Measurements from ENCODE around the gene DGKZ.
"Not testable (repeated sequence)": the region's sequence is repeated elsewhere in the genome, so short reads cannot be mapped to it uniquely, and the experiment has no call there.

The DGKZ gene

DNA sequence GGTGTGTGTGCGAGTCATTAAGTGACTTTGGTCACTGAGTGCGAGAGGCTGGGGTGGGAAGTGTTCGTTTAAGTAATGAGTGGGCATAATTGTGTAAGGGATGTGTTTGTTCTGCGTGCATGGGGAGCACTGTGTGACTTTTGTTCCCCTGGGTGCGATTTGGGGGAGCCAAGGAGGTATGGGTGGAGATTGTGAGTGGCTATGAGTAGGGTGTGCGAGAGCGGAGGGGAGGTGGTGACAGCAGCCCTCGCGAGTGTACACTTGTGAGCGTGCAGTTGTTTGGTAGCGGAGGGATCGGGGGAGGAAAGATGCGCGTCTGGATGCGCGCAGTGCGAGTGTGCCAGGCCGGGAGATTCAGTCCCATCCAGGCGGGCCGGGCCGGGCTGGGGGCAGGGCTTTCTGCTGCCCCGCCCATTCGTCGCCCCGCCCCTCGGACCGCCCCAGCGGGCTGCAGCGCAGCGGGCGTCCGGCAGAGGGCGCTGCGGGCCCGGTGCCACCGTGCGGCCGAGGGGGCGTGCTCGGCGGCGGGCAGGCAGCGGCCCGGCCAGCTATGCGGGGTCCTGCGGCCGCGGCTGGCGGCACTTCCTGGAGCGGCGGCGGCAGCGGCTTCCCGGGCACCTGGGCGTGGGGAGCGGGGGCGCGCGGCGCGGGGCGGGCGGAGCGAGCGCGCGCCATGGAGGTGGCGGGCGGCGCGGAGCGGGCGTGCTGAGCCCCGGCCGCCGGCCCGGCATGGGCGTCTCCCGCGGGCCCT is at the start of gene DGKZ:
DGKZ (plus strand) TSS at position 578 of the 751 bp plus-strand sequence. CDS start 197 bp downstream, outside the sequence.
- no peak for DNase-seq

DNA sequence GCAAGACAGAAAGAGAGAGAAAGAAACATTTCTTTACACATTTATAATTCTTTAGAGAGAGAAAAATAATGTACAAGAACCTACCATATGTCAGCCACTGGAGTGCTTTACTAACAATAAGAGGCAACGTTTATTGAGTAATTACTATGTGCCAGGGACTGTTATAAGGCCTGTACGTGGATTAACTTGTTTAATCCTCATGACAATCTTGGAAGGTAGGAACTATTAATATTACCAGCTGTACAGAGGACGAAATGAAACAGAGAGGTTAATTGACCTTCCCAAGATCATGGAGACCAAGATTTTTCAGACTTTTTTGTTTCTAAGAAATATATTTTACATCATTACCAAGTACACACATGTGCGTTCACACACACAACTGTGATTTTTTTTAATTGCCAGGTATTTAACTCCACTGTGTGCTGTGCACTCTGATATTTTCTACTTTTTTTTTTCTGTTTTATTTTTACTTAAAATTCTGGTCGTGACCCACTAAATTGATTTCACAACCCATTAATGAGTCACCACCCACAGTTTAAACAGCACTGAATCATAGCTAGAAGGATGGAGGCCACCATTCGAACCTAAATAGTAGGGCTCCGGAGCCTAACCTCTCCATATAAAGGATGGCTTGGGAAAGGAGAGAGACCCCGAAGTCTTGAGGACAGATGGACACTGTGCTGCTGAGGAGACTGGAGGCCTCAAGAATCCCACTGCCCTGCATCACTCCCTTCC is 48.4 kb upstream of the DGKZ start:
- no peak for DNase-seq

DNA sequence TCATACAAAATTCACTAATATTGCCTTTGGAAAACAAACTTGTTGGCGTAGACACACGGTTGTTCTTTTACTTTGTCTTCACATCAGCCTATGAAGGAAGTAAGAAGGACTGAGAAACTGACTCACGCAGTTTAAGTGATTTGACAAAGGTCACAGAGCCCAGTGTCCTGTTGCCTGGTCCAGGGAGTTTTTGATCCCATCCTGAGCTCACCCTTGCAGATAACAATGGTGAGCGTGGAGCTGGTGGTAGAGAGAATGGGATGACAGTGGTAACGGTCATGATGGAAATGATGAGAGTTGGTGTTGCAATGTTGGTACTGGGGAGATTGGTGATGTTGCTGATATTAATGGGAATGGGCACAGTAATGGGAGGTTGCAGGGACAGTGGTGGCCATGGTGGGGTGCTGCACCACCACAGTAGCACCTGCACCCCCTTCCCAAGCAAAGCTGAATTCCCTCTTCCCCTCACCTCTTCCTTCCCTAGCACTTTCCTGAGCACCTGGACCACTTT is 47.8 kb upstream of the DGKZ start:
- no peak for DNase-seq

- DNase-seq, result no peak
Measured at GRCh38 chr11:46300270-46300669, 47.0 kb upstream of the DGKZ start.

- DNase-seq, result no peak
Measured at GRCh38 chr11:46302866-46303265, 44.4 kb upstream of the DGKZ start.

DNA sequence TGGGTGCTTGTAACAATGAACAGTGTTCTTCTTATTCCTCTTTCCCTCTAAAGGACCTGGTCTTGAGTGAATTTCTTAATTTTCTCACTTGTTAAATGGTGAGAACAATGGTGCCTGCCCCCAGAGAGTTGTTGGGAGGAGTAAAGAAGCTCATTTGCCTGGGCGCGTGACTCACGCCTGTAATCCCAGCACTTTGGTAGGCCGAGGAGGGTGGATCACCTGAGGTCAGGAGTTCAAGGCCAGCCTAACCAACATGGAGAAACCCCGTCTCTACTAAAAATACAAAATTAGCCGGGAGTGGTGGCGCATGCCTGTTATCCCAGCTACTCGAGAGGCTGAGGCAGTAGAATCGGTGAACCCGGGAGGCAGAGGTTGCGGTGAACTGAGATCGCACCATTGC is 43.2 kb upstream of the DGKZ start:
- DNase-seq, result not testable (repeated sequence)

GRCh38 chr11:46304605-46305179 is 42.6 kb upstream of the DGKZ start:
- DNase-seq, result no peak

GRCh38 chr11:46305295-46305694 is 42.0 kb upstream of the DGKZ start:
- DNase-seq, result no peak

- no peak for DNase-seq
Measured at GRCh38 chr11:46306296-46306853, 40.9 kb upstream of the DGKZ start.

GRCh38 chr11:46307369-46307768 is 39.9 kb upstream of the DGKZ start:
- DNase-seq, result no peak

- DNase-seq, result no peak
Measured at GRCh38 chr11:46307785-46308341, 39.4 kb upstream of the DGKZ start.

- DNase-seq, result no peak
Measured at GRCh38 chr11:46308631-46309419, 38.4 kb upstream of the DGKZ start.

DNA sequence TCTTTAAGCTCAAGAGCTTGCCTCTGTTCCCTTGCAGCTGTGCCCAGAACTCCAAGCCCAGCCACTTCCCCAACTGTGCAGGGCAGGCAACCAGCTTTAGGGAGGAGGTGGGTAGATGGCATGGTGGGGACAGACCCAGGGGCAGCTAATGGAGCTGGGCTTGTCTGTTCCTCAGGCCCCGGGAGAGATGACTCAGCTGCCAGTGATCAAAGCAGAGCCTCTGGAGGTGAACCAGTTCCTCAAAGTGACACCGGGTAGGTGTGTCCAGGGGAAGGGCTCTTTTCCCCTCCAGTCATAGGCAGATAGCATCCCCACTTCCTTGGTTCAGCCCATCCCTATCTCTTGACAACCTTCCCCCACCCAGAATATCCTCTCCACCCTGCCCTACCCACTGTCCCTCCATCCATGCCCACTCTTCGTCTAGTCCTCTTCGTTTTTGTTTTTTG is 37.4 kb upstream of the DGKZ start:
- DNase-seq, result no peak

DNA sequence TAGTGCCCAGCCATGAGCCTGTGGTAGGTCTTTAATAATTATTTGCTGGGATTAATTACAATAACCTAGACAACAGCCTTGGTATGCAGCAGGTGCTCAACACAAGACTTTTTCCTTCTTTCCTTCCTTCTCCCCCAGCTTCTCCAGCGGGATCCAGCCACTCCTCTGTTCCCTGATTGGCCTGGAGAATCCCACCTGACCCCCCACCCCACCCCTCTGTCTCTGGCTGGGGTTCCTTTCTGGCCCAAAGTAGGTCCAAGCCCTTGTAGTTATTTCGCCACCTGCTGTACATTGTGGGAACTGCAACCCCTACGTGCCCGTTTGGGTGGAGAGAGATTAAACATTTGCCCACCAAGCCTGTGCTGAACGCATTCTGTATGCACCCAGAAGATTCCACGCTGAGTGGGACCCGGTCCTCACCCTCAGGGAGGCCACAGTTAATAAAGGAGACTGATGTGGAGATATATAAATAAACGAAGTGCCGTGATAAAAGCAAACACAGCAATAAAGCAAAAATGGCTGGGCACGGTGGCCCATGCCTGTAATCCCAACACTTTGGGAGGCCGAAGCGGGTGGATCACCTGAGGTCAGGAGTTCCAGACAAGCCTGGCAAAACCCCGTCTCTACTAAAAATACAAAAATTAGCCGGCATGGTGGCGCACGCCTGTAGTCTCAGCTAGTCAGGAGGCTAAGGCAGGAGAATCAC is 32.1 kb upstream of the DGKZ start:
- DNase-seq, result no peak

DNA sequence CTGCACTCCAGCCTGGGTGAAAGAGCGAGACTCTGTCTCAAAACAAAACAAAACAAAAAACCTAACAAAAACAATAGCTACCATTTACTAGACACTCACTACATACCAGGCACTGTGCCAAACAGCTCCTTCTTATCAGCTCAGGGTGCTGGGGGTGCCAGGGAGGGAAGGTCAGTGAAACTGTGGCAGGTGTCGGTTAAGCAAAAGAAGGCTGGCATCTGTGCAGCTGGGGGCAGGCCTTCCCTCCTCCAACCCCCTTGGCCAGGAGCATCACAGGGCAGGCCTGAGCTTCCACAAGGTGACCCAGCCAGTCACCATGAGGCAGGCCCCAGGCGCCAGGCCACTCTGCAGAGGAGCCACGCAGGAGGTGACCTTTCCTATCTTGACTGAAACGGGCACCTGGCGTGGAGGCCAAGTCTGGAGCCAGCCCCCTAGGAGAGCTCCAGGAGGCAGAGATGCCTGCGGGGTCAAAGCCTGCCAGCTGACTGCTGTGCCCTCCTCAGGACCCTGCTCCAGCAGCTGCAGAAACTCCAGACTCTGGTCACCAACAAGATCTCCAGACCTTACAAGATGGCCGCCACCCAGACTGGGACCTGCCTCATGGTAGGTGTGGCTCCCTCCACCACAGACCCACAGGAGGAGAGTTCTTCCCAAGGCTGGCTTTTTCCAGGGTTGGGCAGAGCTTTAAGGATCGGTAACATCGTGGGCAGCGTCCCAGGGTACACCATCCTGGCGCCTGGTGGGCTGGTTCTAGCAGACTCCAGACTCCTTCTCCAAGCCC is 31.3 kb upstream of the DGKZ start:
- no peak for DNase-seq

DNA sequence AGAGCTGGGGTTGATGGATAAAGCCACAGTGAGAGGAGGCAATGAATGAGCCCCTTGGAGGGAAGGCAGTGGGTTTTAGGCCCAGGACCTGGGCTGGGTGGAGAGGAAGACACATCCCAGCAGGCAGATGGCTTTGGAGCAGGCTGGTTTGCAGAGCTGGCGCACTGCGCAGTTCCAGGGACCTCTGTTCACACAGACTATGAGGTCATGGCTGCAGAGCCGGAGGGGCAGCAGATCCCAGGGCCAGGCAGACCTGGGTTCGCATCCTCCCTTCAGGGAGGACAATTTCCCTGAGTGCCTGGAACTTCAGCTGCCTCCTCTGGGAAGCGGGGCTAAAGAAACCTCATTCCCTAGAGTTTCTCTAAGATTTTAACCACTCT is 28.2 kb upstream of the DGKZ start:
- DNase-seq, result no peak

GRCh38 chr11:46321757-46322156 is 25.5 kb upstream of the DGKZ start:
- DNase-seq, result no peak

GRCh38 chr11:46322759-46323158 is 24.5 kb upstream of the DGKZ start:
- DNase-seq, result no peak

GRCh38 chr11:46326813-46327416 is 20.3 kb upstream of the DGKZ start:
- DNase-seq, result no peak

GRCh38 chr11:46327829-46328228 is 19.4 kb upstream of the DGKZ start:
- DNase-seq, result no peak
